AG08395 (cell line): ENCODE measurements around the gene DYNLT1.
"Not testable (repeated sequence)": the region's sequence is repeated elsewhere in the genome, so short reads cannot be mapped to it uniquely, and the experiment has no call there.

ENCODE experiments used
- DNase-seq: peaks from one replicate; pipeline ENCODE4 v3.0.0; 2012; ENCODE audit warnings: mixed read lengths, low spot score

Gene DYNLT1

DNA sequence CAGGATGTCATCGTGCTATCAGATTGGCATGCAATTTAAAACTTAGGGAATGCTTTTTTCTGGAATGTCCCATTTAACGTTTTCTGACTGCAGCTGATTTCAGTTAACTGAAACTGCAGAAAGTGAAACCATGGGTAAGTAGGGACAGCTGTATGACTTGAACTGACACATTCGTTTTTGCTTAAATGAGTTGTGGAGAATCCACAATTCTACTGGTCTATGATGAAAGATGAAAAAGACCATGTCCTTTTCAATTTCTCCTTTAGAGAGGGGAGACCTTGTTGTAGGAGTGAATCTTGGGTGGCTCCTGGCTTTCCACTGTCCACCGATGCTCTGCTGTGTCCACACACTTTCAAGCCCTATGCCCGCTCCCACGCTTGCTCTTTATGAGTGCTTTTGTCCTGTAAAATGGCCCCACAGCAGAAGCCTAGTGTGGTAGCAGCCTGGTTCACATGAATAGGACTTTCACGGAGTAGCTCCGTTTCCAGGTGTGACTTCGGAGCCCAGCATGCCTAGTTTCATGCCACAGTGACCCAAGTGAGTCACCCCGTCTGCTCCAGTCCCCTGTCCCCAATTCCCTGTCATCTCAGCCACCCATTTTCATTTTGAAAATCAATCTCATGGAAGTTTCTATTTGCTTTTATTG lies 21.9 kb downstream of the DYNLT1 start:
- DNase-seq = no peak

DNA sequence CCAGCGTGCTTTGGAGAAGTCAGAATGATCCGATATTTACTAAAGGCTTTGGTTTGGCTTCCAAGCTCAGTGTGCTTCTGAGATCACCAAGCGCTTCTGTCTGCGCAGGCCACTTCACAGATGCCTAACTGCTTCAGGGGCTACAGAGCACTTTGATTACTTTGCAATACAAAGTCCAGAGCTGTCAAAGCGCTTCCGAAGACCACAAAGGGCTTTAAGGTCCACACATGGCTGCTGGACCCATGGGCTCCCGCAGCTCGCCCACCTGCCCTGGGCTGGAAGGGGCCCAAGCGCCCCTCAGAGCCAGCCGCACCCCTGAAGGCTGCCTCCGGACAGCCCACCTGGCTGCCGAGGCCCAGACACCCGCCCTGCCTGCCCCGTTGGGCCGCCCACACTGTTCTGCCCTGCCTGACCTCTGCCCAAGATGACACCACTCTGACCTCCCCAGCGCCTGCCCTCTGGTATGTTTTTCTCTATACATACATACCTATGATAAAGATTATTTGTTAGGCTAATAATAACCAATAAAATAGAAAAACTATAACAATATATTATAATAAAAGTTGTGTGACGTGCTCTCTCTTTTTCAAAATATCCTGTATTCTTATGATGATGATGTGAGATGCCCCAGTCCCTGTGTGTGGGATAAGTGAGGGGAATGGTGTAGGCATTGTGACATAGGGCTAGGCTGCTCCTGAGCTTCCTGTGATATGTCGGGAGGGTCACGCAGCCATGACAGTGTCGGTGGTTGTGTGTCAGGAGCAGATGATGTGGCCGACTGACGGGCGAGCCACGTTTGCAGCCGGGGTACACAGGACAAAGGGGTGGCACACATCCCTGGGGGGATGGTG lies 22.6 kb downstream of the DYNLT1 start:
- DNase-seq = no peak

DNA sequence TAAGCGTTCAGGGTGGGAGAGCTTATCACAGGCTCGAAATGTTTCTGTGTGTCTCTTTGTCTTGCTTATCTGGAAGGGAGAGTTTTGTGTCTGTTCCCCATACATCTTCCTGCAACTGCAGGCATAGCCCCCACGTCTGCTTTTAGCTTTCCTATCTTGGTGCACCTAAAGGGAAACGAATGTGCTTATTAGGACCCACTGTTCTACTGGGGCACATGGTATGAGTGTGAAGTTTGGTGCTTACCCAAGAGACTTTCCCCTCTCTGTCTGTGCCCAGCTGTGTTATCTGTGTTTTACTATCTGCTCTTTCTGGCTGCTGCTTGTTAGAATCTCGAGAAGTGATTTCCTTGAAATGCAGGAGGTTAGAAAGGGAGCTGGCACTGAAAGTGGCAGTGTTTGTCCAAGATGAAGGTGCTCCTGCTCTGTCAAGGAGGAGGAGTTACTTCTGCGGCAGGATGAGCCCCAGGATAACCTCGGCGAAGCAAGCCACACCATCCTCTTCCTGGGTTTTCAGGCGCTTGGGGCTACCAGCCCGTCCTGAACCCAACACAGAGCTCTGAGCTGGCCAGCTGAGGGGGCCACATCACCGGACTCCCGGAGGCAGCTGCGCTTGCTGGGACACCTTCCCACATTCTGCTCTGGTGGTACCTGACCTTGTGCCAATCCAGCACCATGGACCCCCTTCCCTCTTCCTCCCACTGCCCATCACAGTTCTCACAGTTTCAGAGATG lies 23.4 kb downstream of the DYNLT1 start:
- DNase-seq = no peak

DNA sequence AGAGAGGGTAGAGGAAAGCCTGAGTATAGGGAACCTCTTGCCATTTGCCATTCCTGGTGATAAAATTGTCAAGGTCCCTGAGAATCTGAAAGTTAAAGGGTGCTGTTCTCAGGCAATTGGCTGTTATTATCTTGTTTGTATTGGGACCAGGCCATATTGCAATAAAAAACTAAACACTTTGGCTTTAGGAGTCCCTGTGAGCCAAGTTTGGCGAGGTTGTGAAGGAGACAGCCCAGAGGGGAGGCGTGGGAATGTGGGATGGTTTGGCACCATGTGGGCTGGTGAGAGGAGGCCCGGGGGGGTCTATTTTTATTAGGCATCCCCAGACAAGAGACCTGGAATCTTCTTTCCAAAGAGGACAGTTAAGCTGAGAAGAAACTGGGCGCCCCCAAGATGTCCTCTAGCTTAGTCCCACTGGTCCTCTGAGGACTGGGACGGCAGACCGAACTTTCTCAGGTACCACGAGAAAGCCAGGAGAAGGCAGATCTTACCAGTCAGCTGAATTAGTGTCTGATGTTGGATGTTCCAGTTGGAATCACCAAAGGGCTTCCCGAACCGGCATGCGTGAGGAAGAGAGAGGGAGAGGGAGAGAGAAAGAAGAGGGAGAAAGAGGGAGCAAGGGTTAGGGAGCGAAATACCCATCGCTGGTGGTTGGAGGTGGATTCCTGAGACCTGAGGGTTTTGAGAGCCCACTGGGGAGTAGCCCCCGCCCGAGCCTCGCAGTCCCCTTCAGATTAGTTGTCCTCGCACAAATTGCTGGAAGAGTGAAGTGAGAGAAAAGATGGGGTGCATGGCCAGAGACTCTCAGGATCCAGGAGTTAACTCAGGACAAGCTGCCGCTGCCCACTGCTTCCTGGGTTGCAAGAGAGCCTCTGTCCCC lies 24.4 kb downstream of the DYNLT1 start:
- DNase-seq = no peak

DNA sequence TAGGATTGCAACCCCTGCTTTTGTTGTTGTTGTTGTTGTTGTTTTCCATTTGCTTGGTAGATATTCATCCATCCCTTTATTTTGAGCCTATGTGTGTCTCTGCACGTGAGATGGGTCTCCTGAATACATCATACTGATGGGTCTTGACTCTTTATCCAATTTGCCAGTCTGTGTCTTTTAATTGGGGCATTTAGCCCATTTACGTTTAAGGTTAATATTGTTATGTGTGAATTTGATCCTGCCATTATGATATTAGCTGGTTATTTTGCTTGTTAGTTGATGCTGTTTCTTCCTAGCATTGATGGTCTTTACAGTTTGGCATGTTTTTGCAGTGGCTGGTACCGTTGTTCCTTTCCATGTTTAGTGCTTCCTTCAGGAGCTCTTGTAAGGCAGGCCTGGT lies 26.3 kb downstream of the DYNLT1 start:
- not testable (repeated sequence) for DNase-seq

DNA sequence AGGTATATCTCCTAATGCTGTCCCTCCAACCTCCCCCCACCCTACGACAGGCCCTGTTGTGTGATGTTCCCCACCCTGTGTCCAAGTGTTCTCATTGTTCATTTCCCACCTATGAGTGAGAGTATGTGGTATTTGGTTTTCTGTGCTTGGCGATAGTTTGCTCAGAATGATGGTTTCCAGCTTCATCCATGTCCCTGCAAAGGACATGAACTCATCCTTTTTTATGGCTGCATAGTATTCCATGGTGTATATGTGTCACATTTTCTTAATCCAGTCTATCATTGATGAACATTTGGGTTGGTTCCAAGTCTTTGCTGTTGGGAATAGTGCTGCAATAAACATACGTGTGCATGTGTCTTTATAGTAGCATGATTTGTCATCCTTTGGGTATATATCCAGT lies 29.9 kb downstream of the DYNLT1 start:
- not testable (repeated sequence) for DNase-seq

GRCh38 chr6:158611541-158612370 lies 32.8 kb downstream of the DYNLT1 start:
- DNase-seq = no peak

GRCh38 chr6:158611039-158611438 lies 33.5 kb downstream of the DYNLT1 start:
- DNase-seq = no peak

- no peak for DNase-seq
Observed at GRCh38 chr6:158610319-158610968, 34.1 kb downstream of the DYNLT1 start.

DNA sequence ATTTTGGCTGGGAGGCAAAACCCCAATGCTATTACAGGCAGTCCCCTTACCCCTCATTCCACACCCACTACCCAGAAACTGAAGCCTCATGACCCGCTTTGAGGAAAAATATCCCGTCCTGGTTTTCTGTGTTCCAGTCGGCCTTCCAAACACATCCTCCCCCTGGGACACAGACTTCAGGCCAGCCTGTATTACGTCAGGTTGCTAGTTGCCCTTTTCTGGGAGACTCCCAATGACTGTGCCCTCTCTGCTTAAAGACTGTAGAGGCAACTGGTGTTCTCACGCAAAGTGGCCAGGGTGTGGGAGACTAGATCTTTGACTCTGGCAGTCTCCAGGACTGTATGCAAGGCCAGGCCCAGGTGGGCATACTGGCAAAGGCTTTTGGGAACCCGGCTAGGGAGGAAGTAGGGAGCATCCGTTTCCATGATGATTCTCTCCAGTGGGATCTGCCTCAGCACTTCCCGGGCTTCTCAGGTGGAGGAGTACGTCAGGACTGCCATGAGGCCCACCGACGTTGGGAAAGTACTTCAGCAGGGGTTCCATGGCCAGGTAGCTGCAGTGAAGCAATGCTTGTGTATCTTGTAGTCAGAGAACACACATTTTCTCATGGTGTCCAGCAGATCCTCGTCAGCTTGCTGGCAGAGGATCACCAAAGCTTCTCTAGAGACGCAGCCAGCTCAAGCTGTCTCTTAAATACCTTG lies 34.9 kb downstream of the DYNLT1 start:
- DNase-seq = no peak

DNA sequence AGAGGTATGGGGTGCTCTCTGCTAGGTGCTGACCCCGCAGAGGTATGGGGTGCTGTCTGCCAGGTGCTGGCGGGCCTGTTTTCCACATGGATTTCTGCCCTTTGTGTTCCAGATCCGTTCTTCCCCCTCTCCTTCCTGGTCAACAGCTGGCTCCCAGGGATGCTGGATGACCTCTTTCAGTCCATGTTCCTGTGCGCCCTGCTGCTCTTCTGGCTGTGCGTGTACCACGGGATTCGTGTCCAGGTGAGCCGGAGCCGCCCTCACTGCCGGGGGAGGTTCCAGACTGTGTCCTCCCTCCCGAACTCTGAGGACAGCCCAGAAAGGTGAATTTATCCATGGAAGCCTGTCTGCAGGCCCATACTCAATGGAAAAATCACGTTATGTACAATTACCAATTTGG lies 36.3 kb downstream of the DYNLT1 start:
- no peak for DNase-seq

- no peak for DNase-seq
Observed at GRCh38 chr6:158607411-158608170, 37.0 kb downstream of the DYNLT1 start.

DNA sequence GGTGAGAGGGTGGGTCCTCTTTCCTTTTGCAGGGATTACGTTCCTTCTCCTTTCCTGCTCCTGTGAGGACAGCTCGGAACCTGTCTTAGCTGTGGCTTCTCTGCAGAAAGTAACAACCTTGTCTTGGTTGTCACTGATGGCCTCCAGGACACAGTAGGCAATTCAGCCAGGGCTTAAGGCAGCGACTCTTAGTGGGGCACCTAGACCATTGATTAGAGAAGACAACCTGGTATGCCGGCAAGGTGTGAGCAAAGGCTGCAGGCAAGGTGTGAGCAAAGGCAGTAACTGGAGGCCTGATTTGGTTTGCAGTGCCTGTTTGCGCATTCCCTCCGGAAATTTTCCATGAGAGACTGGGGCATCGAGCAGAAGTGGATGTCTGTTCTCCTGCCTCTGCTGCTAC lies 37.6 kb downstream of the DYNLT1 start:
- DNase-seq = no peak

GRCh38 chr6:158606011-158606410 lies 38.5 kb downstream of the DYNLT1 start:
- DNase-seq = not testable (repeated sequence)

- DNase-seq = peak; percentile 84
Observed at GRCh38 chr6:158605266-158605878, 39.2 kb downstream of the DYNLT1 start.

DNA sequence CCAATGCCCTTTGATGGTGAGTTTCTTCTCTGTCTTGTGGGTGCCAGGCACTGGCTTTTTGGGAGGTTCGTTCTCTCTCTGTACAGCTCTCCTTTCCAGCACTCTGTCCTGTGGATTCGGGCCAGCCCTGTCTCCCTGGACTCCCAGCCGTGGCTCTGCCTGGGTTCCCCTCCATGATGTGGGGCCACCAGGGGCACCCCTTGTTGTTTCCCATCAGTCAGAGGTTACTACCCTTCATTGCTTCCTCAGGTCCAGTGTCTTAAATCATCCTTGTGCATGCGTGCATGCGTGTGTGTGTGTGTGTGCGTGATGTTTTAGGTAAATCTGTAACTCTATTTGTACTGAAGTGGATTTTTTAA lies 40.5 kb downstream of the DYNLT1 start:
- DNase-seq = no peak

- no peak for DNase-seq
Observed at GRCh38 chr6:158603261-158604047, 41.1 kb downstream of the DYNLT1 start.

DNA sequence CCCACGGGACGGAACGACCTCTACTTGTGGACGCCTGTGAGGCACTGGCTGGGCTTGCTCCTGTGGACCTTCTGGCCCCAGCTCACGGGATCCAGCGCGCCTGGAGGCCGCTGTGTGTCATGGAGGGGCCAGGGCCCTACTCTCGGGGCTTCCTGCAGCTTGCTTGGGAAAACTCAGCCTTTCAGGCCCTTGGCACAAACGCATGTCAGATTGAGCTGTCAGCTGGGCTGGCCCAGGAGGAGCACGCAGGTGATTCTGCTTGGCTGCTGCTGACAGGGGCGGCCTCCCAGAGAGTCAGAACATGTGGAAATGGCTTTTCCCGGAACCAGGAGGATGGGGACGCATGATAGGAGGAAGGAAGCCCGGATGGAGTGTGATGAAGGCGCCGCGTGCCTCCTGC lies 44.9 kb downstream of the DYNLT1 start:
- no peak for DNase-seq
